K562 (cell line): ENCODE measurements around the gene SHISA9. TPM values are rescaled to one million over a fixed set of nuclear protein-coding genes. Genes with fewer than 3 reads are reported as not detected.

Experiments
- ATAC-seq: fragments of 200-7000 bp; cut with Tn5 transposase; 3 replicates; pipeline ENCODE4 v1.9.1; 2020; ENCODE audit warnings: moderate library complexity
- BruUV-seq: library from RNA; stranded (reverse); fragments of 400-500 nt; replicated peaks from 2 replicates; lab custom pipeline; 2021; lab: Mats Ljungman, UMichigan
- CTCF ChIA-PET: fragments of 300-600 bp; formaldehyde crosslinking; extraction: SDS; loops from one replicate; lab custom pipeline; 2021; ENCODE audit warnings: low intra/inter-chr PET ratio; lab: Yijun Ruan, JAX
- POLR2A ChIA-PET: fragments of 300-600, 350-650 bp; sonication (Branson Sonifier 250); formaldehyde crosslinking; extraction: SDS; loops from one replicate; lab custom pipeline; 2021; ENCODE audit warnings: antibody characterized with exemption, inconsistent platforms; lab: Yijun Ruan, JAX
- DNase-seq, 4 experiments: peaks; one replicate each; pipeline versions ENCODE4 v3.0.0 to v3.0.0-alpha.2; 2011 to 2018; ENCODE audit warnings: low spot score in 3 of 4, mixed read lengths in 3 of 4; ENCODE audit errors: extremely low read depth in 1 of 4
- FAIRE-seq: peaks from 2 replicates; lab custom pipeline; 2011; peaks lifted over from hg19 to GRCh38; lab: Jason Lieb, UNC
- H2AFZ ChIP-seq: 2 replicates; pipeline ENCODE4 v1.6.0; 2011; ENCODE audit warnings: low read depth, low read length, control low read depth, inconsistent platforms
- H3K27ac ChIP-seq: fragments of 200-600 bp; 3 replicates; pipeline ENCODE4 v1.8.0; 2011; ENCODE audit warnings: low read depth, mild to moderate bottlenecking, control low read depth, inconsistent platforms, low read length, moderate library complexity, mixed read lengths; ENCODE audit errors: extremely low read depth
- H3K27me3 ChIP-seq, 2 experiments: fragments of 300-600 bp in 1 of 2; 2 replicates in 1 of 2; 3 replicates in 1 of 2; pipeline versions ENCODE4 v1.6.0 to v1.8.0; 2011; ENCODE audit warnings: inconsistent platforms in 2 of 2, low read length in 2 of 2, mild to moderate bottlenecking in 1 of 2, mixed read lengths in 1 of 2, moderate library complexity in 1 of 2; ENCODE audit not compliant: control insufficient read depth in 2 of 2, insufficient read depth in 2 of 2
- H3K36me3 ChIP-seq: fragments of 300-600 bp; 3 replicates; pipeline ENCODE4 v1.8.0; 2011; ENCODE audit warnings: mild to moderate bottlenecking, low read length, inconsistent platforms; ENCODE audit not compliant: control insufficient read depth, insufficient read depth
- H3K4me1 ChIP-seq, 2 experiments: fragments of 200-600 bp in 1 of 2; replicated peaks in 1 of 2; 2 replicates in 1 of 2; 3 replicates in 1 of 2; pipeline versions ENCODE4 v1.5.1 to v1.8.0; 2011; ENCODE audit warnings: inconsistent platforms in 2 of 2, low read length in 2 of 2, mild to moderate bottlenecking in 1 of 2, mixed read lengths in 1 of 2, moderate library complexity in 1 of 2; ENCODE audit not compliant: control insufficient read depth in 2 of 2, insufficient read depth in 2 of 2
- H3K4me2 ChIP-seq: 2 replicates; pipeline ENCODE4 v1.6.1; 2011; ENCODE audit warnings: low read length, control low read depth, inconsistent platforms, mixed read lengths; ENCODE audit not compliant: insufficient read depth
- H3K4me3 ChIP-seq: fragments of 200-600 bp; sonication (generic), shearing (Covaris generic); 2 replicates; pipeline ENCODE4 v1.5.1; 2016; ENCODE audit warnings: control low read depth, inconsistent platforms
- H3K79me2 ChIP-seq: fragments of 200-600 bp; 3 replicates; pipeline ENCODE4 v1.8.0; 2011; ENCODE audit warnings: low read length, inconsistent platforms; ENCODE audit not compliant: control insufficient read depth, insufficient read depth
- H3K9ac ChIP-seq, 2 experiments: 2 replicates each; pipeline versions ENCODE4 v1.6.0 to v1.6.1; 2011; ENCODE audit warnings: low read depth in 2 of 2, low read length in 2 of 2, control low read depth in 1 of 2, inconsistent platforms in 1 of 2, mild to moderate bottlenecking in 1 of 2, mixed read lengths in 1 of 2; ENCODE audit not compliant: insufficient read depth in 1 of 2
- H3K9me1 ChIP-seq: one replicate; pipeline ENCODE4 v1.6.0; 2011; ENCODE audit warnings: inconsistent platforms, mild to moderate bottlenecking, low read length, moderate library complexity; ENCODE audit not compliant: control insufficient read depth, insufficient read depth
- H3K9me3 ChIP-seq: replicated peaks from 2 replicates; pipeline ENCODE4 v1.5.1; 2011; ENCODE audit warnings: low read depth, low read length, inconsistent platforms; ENCODE audit not compliant: control insufficient read depth, insufficient read depth
- H4K20me1 ChIP-seq: replicated peaks from 2 replicates; pipeline ENCODE4 v1.6.1; 2011; ENCODE audit warnings: low read length, inconsistent platforms, mixed read lengths; ENCODE audit not compliant: control insufficient read depth, insufficient read depth
- DPF2 ChIP-seq: fragments of 450-650 bp; IDR thresholded peaks from 2 replicates; pipeline ENCODE4 v1.6.1; 2016
- ZNF354B ChIP-seq: fragments of 250-450 bp; sonication (Bioruptor Pico); IDR thresholded peaks from 2 replicates; pipeline ENCODE4 v1.4.0; 2020
- WGBS: fragments of 100-300 bp; shearing (Covaris generic); methylation state at CpG from one replicate; pipeline ENCODE4 v1.1.6; 2016; ENCODE audit warnings: low coverage, mixed read lengths; ENCODE audit not compliant: insufficient coverage; ENCODE audit errors: missing lambda C conversion rate; 5-methylcytosine and 5-hydroxymethylcytosine counted together
- in situ Hi-C: fragments of 300-500 bp; cut with MboI; formaldehyde crosslinking; loops from 4 replicates; pipeline ENCODE4 v1.15.0; 2018; ENCODE audit warnings: inconsistent platforms, mixed read lengths
- intact Hi-C: fragments of 100-400 bp; cut with micrococcal nuclease; formaldehyde crosslinking; loops from 2 replicates; pipeline ENCODE4 v1.14.2; 2022
- polyA plus RNA-seq, 8 experiments: library from polyadenylated mRNA; depleted of rRNA in 4 of 8; stranded (reverse) in 5 of 8; unstranded in 3 of 8; fragments of >200 nt; fragmentation: Nextera tagmentation in 2 of 8; fragmentation: Illumina TruSeq in 1 of 8; extraction: Ambion mirVana in 2 of 8; extraction: Trizol in 1 of 8; gene quantifications; 2 replicates each; pipeline versions ENCODE4 v1.2.1 to v1.2.3, GENCODE V29; 2011 to 2014; ENCODE audit warnings: inconsistent platforms in 1 of 8, missing spikeins in 1 of 8
- total RNA-seq, 7 experiments: library from RNA; depleted of rRNA in 6 of 7; stranded (reverse); fragments of >200 nt in 6 of 7; fragmentation: Illumina TruSeq in 2 of 7; extraction: Trizol in 2 of 7; gene quantifications; 2 replicates each; pipeline versions ENCODE4 v1.2.1 to v1.2.3, GENCODE V29; 2011 to 2021; ENCODE audit warnings: low replicate concordance in 1 of 7
- TF ChIP-seq, protein P1 (sequence below): fragments of 250-450 bp; sonication (Bioruptor Pico); IDR thresholded peaks from 2 replicates; pipeline ENCODE4 v1.4.0; 2020
- TF ChIP-seq, protein P2 (sequence below): fragments of 450-650 bp; IDR thresholded peaks from 2 replicates; pipeline ENCODE4 v1.6.1; 2018; ENCODE audit warnings: mild to moderate bottlenecking, low read depth; ENCODE audit not compliant: partially characterized antibody

SHISA9 gene
- total and polyA plus RNA-seq, 9 of the 15 experiments (the other 6 are each of a cell fraction or from before 2014, with no cell fraction given), result under 0.01 to 0.16 (median 0.01) TPM; not detected in 6

DNA sequence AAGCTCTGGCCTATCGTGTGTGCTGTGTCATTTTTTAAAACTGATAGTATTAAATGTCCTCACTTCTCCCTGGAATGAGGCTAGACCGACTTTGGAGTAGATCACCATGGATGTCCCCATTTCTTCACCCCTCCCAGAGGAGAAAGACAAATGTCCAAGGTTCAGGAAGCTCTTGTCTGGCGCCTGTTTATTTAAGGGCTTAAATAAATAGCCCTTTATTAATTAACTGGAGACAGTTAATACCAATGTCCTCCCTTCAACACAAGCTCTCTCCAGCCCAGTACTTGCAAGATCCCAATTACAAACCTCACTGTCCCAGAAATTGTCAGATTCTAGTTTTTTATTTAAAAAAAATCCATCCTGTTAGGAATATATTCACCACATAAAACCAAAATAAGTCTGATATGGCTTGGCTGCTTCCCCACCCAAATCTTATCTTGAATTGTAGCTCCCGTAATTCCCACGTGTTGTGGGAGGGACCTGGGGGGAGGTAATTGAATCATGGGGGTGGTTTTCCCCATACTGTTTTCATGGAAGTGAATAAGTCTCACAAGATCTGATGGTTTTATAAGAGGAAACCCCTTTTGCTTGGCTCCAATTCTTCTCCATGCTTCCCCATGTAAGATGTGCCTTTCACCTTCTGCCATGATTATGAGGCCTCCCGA, 344.4 kb downstream of the SHISA9 start:
- intact Hi-C loops (no loop called here), in situ Hi-C loops (no loop called here)
- WGBS, result under 1% methylated on average over 6 of the region's 6 CpGs
- no peak overlapping the region for H2AFZ ChIP-seq
- DNase-seq (no peak), FAIRE-seq (no peak), ATAC-seq (no peak)
- no peaks in the 10 kb centered on the region for H3K4me1 ChIP-seq
- BruUV-seq, result no TSS peak
- H3K9me3 ChIP-seq, result no peaks in the 10 kb centered on the region
- ChIA-PET CTCF (no interaction called here), POLR2A (no interaction called here)
- no peak overlapping the region for H3K4me3 ChIP-seq
- H3K79me2 ChIP-seq, result no peaks in the 10 kb centered on the region
- H3K27ac ChIP-seq, result no peak overlapping the region
- H3K9me1 ChIP-seq, result no peaks in the 10 kb centered on the region
- no peaks in the 10 kb centered on the region for H4K20me1 ChIP-seq
- no peak overlapping the region for H3K4me2 ChIP-seq
- H3K9ac ChIP-seq, result no peak overlapping the region
- TF ChIP-seq, protein P1, sequence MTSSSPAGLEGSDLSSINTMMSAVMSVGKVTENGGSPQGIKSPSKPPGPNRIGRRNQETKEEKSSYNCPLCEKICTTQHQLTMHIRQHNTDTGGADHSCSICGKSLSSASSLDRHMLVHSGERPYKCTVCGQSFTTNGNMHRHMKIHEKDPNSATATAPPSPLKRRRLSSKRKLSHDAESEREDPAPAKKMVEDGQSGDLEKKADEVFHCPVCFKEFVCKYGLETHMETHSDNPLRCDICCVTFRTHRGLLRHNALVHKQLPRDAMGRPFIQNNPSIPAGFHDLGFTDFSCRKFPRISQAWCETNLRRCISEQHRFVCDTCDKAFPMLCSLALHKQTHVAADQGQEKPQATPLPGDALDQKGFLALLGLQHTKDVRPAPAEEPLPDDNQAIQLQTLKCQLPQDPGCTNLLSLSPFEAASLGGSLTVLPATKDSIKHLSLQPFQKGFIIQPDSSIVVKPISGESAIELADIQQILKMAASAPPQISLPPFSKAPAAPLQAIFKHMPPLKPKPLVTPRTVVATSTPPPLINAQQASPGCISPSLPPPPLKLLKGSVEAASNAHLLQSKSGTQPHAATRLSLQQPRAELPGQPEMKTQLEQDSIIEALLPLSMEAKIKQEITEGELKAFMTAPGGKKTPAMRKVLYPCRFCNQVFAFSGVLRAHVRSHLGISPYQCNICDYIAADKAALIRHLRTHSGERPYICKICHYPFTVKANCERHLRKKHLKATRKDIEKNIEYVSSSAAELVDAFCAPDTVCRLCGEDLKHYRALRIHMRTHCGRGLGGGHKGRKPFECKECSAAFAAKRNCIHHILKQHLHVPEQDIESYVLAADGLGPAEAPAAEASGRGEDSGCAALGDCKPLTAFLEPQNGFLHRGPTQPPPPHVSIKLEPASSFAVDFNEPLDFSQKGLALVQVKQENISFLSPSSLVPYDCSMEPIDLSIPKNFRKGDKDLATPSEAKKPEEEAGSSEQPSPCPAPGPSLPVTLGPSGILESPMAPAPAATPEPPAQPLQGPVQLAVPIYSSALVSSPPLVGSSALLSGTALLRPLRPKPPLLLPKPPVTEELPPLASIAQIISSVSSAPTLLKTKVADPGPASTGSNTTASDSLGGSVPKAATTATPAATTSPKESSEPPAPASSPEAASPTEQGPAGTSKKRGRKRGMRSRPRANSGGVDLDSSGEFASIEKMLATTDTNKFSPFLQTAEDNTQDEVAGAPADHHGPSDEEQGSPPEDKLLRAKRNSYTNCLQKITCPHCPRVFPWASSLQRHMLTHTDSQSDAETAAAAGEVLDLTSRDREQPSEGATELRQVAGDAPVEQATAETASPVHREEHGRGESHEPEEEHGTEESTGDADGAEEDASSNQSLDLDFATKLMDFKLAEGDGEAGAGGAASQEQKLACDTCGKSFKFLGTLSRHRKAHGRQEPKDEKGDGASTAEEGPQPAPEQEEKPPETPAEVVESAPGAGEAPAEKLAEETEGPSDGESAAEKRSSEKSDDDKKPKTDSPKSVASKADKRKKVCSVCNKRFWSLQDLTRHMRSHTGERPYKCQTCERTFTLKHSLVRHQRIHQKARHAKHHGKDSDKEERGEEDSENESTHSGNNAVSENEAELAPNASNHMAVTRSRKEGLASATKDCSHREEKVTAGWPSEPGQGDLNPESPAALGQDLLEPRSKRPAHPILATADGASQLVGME (CRISPR knock-in tag), result no peak
- TF ChIP-seq ZNF354B (CRISPR knock-in tag) (no peak), DPF2 (no peak)
- TF ChIP-seq, protein P2, sequence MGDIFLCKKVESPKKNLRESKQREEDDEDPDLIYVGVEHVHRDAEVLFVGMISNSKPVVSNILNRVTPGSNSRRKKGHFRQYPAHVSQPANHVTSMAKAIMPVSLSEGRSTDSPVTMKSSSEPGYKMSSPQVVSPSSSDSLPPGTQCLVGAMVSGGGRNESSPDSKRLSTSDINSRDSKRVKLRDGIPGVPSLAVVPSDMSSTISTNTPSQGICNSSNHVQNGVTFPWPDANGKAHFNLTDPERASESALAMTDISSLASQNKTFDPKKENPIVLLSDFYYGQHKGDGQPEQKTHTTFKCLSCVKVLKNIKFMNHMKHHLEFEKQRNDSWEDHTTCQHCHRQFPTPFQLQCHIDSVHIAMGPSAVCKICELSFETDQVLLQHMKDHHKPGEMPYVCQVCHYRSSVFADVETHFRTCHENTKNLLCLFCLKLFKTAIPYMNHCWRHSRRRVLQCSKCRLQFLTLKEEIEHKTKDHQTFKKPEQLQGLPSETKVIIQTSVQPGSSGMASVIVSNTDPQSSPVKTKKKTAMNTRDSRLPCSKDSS, result no peak
- no peaks in the 10 kb centered on the region for H3K27me3 ChIP-seq
- no peaks in the 10 kb centered on the region for H3K36me3 ChIP-seq
